GM12878 (cell line): Measurements from ENCODE around the gene VASP. TPM values are rescaled to one million over a fixed set of nuclear protein-coding genes. Genes with fewer than 3 reads are reported as not detected.

ENCODE experiments used
- ATAC-seq: fragments of 200-7000 bp; cut with Tn5 transposase; 3 replicates; pipeline ENCODE4 v1.9.1; 2020; ENCODE audit warnings: mild to moderate bottlenecking, moderate library complexity
- BruUV-seq: library from RNA; stranded (reverse); fragments of 400-500 nt; replicated peaks from 2 replicates; lab custom pipeline; 2021; lab: Mats Ljungman, UMichigan
- CTCF ChIA-PET: fragments of 300-600 bp; sonication (Branson Sonifier 250); formaldehyde crosslinking; extraction: SDS; loops from one replicate; lab custom pipeline; 2021; ENCODE audit warnings: inconsistent platforms; lab: Yijun Ruan, JAX
- POLR2A ChIA-PET: fragments of 350-600 bp; formaldehyde crosslinking; extraction: SDS; loops from one replicate; lab custom pipeline; 2021; ENCODE audit warnings: inconsistent platforms; lab: Charles Lee
- RAD21 ChIA-PET: fragments of 300-600 bp; sonication (Branson Sonifier 250); formaldehyde crosslinking; loops from one replicate; lab custom pipeline; 2023; ENCODE audit warnings: antibody characterized with exemption; ENCODE audit not compliant: unreplicated experiment; lab: Charles Lee
- SMC1A ChIA-PET: fragments of 300-600 bp; sonication (Branson Sonifier 250); formaldehyde crosslinking; loops from one replicate; lab custom pipeline; 2023; ENCODE audit not compliant: unreplicated experiment, uncharacterized antibody; lab: Charles Lee
- DNase-seq: peaks from one replicate; pipeline ENCODE4 v3.0.0-alpha.2; 2011; ENCODE audit warnings: low read depth, low spot score
- FAIRE-seq: peaks from 3 replicates; lab custom pipeline; 2011; peaks lifted over from hg19 to GRCh38; lab: Jason Lieb, UNC
- H2AFZ ChIP-seq: 2 replicates; pipeline ENCODE4 v1.6.0; 2011; ENCODE audit warnings: low read depth, low read length, control low read depth; ENCODE audit not compliant: control insufficient read depth
- H3K27ac ChIP-seq: 2 replicates; pipeline ENCODE4 v1.5.1; 2011; ENCODE audit warnings: control low read depth; ENCODE audit not compliant: control insufficient read depth, insufficient read depth
- H3K27me3 ChIP-seq, 2 experiments: replicated peaks in 1 of 2; 2 replicates each; pipeline versions ENCODE4 v1.6.0 to v1.6.1; 2011; ENCODE audit warnings: low read length in 1 of 2; ENCODE audit not compliant: control insufficient read depth in 2 of 2, insufficient read depth in 2 of 2
- H3K36me3 ChIP-seq, 2 experiments: 2 replicates each; pipeline ENCODE4 v1.5.1; 2011; ENCODE audit warnings: low read length in 1 of 2; ENCODE audit not compliant: control insufficient read depth in 2 of 2, insufficient read depth in 2 of 2
- H3K4me1 ChIP-seq: 2 replicates; pipeline ENCODE4 v1.6.1; 2011; ENCODE audit warnings: mild to moderate bottlenecking, low read length, moderate library complexity, mixed read lengths; ENCODE audit not compliant: control insufficient read depth, insufficient read depth
- H3K4me2 ChIP-seq: 2 replicates; pipeline ENCODE4 v1.6.0; 2011; ENCODE audit warnings: control low read depth; ENCODE audit not compliant: control insufficient read depth, insufficient read depth
- H3K4me3 ChIP-seq: fragments of 200-600 bp; sonication (generic); 2 replicates; pipeline ENCODE4 v1.5.1; 2016
- H3K79me2 ChIP-seq: 2 replicates; pipeline ENCODE4 v1.6.0; 2011; ENCODE audit warnings: low read length; ENCODE audit not compliant: control insufficient read depth, insufficient read depth
- H3K9ac ChIP-seq: 2 replicates; pipeline ENCODE4 v1.8.0; 2011; ENCODE audit warnings: low read length, control low read depth, mixed read lengths; ENCODE audit not compliant: control insufficient read depth, insufficient read depth
- H3K9me3 ChIP-seq: replicated peaks from 3 replicates; pipeline ENCODE4 v1.5.1; 2011; ENCODE audit warnings: mild to moderate bottlenecking, low read length; ENCODE audit not compliant: control insufficient read depth, insufficient read depth
- H4K20me1 ChIP-seq: 2 replicates; pipeline ENCODE4 v1.6.0; 2011; ENCODE audit not compliant: control insufficient read depth, insufficient read depth
- CBX5 ChIP-seq: sonication (generic); IDR thresholded peaks from 2 replicates; pipeline ENCODE4 v1.6.1; 2016; ENCODE audit warnings: low read depth, moderate library complexity, mild to moderate bottlenecking, inconsistent platforms
- DPF2 ChIP-seq: fragments of 450-650 bp; IDR thresholded peaks from 2 replicates; pipeline ENCODE4 v1.6.1; 2017; ENCODE audit warnings: mild to moderate bottlenecking
- EP300 ChIP-seq, 2 experiments: fragments of 150-350 bp in 1 of 2; IDR thresholded peaks; 2 replicates each; pipeline ENCODE4 v1.6.1; 2011 to 2012; ENCODE audit warnings: low read depth in 2 of 2, low read length in 2 of 2, borderline replicate concordance in 1 of 2, improper control_type of control experiment in 1 of 2, inconsistent platforms in 1 of 2; ENCODE audit not compliant: control insufficient read depth in 1 of 2
- ETV6 ChIP-seq, 2 experiments: fragments of 450-650 bp in 1 of 2; IDR thresholded peaks in 1 of 2; conservative IDR thresholded peaks in 1 of 2; 2 replicates each; pipeline ENCODE4 v1.6.1; 2014; ENCODE audit warnings: antibody characterized with exemption in 1 of 2, borderline replicate concordance in 1 of 2, low read depth in 1 of 2, mild to moderate bottlenecking in 1 of 2, moderate library complexity in 1 of 2
- EZH2 ChIP-seq: IDR thresholded peaks from 2 replicates; pipeline ENCODE4 v1.6.1; 2012; ENCODE audit warnings: low read depth, mild to moderate bottlenecking, control low read depth, inconsistent platforms, low read length, borderline replicate concordance; ENCODE audit not compliant: control insufficient read depth
- IKZF1 ChIP-seq: fragments of 450-650 bp; conservative IDR thresholded peaks from 2 replicates; pipeline ENCODE4 v1.6.1; 2017; ENCODE audit warnings: antibody characterized with exemption, mild to moderate bottlenecking
- MTA3 ChIP-seq: IDR thresholded peaks from 2 replicates; pipeline ENCODE4 v1.6.1; 2012; ENCODE audit warnings: low read length, inconsistent platforms, borderline replicate concordance
- NBN ChIP-seq: fragments of 450-650 bp; IDR thresholded peaks from 2 replicates; pipeline ENCODE4 v1.6.1; 2016
- NFXL1 ChIP-seq: fragments of 450-650 bp; IDR thresholded peaks from 2 replicates; pipeline ENCODE4 v1.6.1; 2017; ENCODE audit warnings: antibody characterized with exemption, mild to moderate bottlenecking, borderline replicate concordance
- NR2F1 ChIP-seq: fragments of 450-650 bp; conservative IDR thresholded peaks from 2 replicates; pipeline ENCODE4 v1.6.1; 2017; ENCODE audit warnings: mild to moderate bottlenecking
- PAX5 ChIP-seq: IDR thresholded peaks from 2 replicates; pipeline ENCODE4 v1.6.1; 2011; ENCODE audit warnings: low read depth, low read length, borderline replicate concordance
- STAT3 ChIP-seq: IDR thresholded peaks from 2 replicates; pipeline ENCODE4 v1.6.1; 2011; ENCODE audit warnings: low read depth, low read length, improper control_type of control experiment
- TBL1XR1 ChIP-seq: IDR thresholded peaks from 2 replicates; pipeline ENCODE4 v1.6.1; 2012; ENCODE audit warnings: low read depth, low read length, improper control_type of control experiment
- TCF3 ChIP-seq: IDR thresholded peaks from 2 replicates; pipeline ENCODE4 v1.6.1; 2012; ENCODE audit warnings: low read depth, mild to moderate bottlenecking, low read length, borderline replicate concordance; ENCODE audit not compliant: insufficient read depth
- YBX1 ChIP-seq: fragments of 450-650 bp; IDR thresholded peaks from 2 replicates; pipeline ENCODE4 v1.6.1; 2016; ENCODE audit warnings: antibody characterized with exemption
- YY1 ChIP-seq: IDR thresholded peaks from 2 replicates; pipeline ENCODE4 v1.6.1; 2011; ENCODE audit warnings: low read depth, mild to moderate bottlenecking, low read length
- ZSCAN29 ChIP-seq: fragments of 450-650 bp; IDR thresholded peaks from 2 replicates; pipeline ENCODE4 v1.6.1; 2017; ENCODE audit warnings: mild to moderate bottlenecking, moderate library complexity
- WGBS: methylation state at CpG from one replicate; pipeline ENCODE4 v1.1.6; 2016; ENCODE audit warnings: low lambda C conversion rate; ENCODE audit not compliant: insufficient replicate concordance, insufficient coverage; ENCODE audit errors: missing lambda C conversion rate; 5-methylcytosine and 5-hydroxymethylcytosine counted together
- in situ Hi-C: fragments of 300-500 bp; cut with MboI; formaldehyde crosslinking; loops from 9 replicates; pipeline ENCODE4 v1.14.3; 2018; ENCODE audit warnings: mixed read lengths
- intact Hi-C: fragments of 100-400 bp; cut with micrococcal nuclease; formaldehyde crosslinking; loops from one replicate; pipeline ENCODE4 v1.14.2; 2022; ENCODE audit not compliant: unreplicated experiment
- polyA plus RNA-seq, 11 experiments: library from polyadenylated mRNA; depleted of rRNA in 4 of 11; unstranded in 6 of 11; stranded (reverse) in 5 of 11; fragments of >200 nt; fragmentation: Nextera tagmentation in 4 of 11; fragmentation: Illumina TruSeq in 1 of 11; extraction: Ambion mirVana in 4 of 11; extraction: Trizol in 1 of 11; gene quantifications; 1 replicate in 1 of 11; 2 replicates in 10 of 11; pipeline versions ENCODE4 v1.2.1 to v1.2.3, GENCODE V29; 2011 to 2016; ENCODE audit warnings: inconsistent platforms in 2 of 11, missing spikeins in 2 of 11, low read depth in 1 of 11
- total RNA-seq, 4 experiments: library from RNA; depleted of rRNA in 3 of 4; stranded (reverse); fragments of >200 nt in 3 of 4; fragmentation: Illumina TruSeq in 1 of 4; extraction: Trizol in 1 of 4; gene quantifications; 2 replicates each; pipeline versions ENCODE4 v1.2.1 to v1.2.3, GENCODE V29; 2013 to 2021
- TF ChIP-seq, protein P1 (sequence below): IDR thresholded peaks from 2 replicates; pipeline ENCODE4 v1.6.1; 2012; ENCODE audit warnings: low read depth, low read length, improper control_type of control experiment
- TF ChIP-seq, protein P2 (sequence below): IDR thresholded peaks from 2 replicates; pipeline ENCODE4 v1.6.1; 2011; ENCODE audit warnings: borderline replicate concordance, low read depth, mild to moderate bottlenecking, moderate library complexity, mixed read lengths, low read length; ENCODE audit not compliant: insufficient read depth; ENCODE audit errors: extremely low read length
- TF ChIP-seq, protein P3 (sequence below): fragments of 450-650 bp; IDR thresholded peaks from 2 replicates; pipeline ENCODE4 v1.6.1; 2014; ENCODE audit warnings: mild to moderate bottlenecking
- TF ChIP-seq, protein P4 (sequence below): fragments of 450-650 bp; IDR thresholded peaks from 2 replicates; pipeline ENCODE4 v1.6.1; 2017; ENCODE audit warnings: borderline replicate concordance

The VASP gene
- total and polyA plus RNA-seq, 10 of the 15 experiments (the other 5 are each of a cell fraction or from before 2014, with no cell fraction given): 19.5 to 298 (median 84.8) TPM

DNA sequence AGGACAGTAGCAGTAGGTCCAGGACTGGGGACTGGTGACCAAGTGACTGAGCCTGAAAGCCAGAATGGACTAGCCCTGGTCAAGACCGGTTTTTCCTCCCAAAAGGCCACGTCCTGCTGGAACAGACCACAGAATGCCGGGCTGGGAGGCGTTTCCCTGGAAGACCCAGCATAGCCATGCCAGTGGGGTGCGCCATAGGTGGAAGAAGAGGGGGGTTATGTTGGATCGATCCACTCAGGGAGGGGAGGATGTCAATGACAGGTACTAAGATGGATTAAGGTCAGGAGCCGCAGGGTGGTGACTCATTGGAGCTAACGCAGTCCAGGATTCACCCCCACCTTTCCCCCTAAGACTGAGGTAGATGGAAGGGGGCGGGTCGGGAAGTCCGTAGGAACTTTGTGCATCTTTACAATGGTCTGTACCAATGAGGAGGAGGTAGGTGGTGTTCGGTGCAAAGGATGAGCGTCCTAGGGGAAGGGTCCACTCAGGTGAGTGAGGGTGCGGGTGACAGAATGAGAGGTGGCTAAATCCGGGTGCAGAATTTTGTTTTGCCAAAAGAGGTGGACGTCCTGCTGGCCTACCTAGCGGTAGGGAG, 21.0 kb downstream of the VASP start:
- Histone ChIP-seq H3K4me3 (no peak overlapping the region), H3K9me3 (no peaks in the 10 kb centered on the region; the same call in 2 of the 3 replicates), H3K9ac (no peak overlapping the region), H4K20me1 (peaks cover 5% of the 10 kb centered on the region), H3K27ac (no peak overlapping the region), H3K79me2 (no peaks in the 10 kb centered on the region), H2AFZ (no peak overlapping the region), H3K4me1 (peaks cover 10% of the 10 kb centered on the region; the same call in 1 of the 2 replicates), H3K27me3 (no peaks in the 10 kb centered on the region), H3K36me3 (peaks cover 20 to 26% of the 10 kb centered on the region in 2 experiments), H3K4me2 (no peak overlapping the region)
- in situ Hi-C loops (loop anchor here (10.0 kb wide), 1 partner anchor 117 kb away; no protein-coding TSS in a partner anchor), intact Hi-C loops (no loop called here)
- TSS peak; percentile 33 for BruUV-seq
- 93% methylated on average over 17 of the region's 17 CpGs for WGBS
- ChIA-PET CTCF (interaction anchor here (1.3 to 1.4 kb wide), 2 partner anchors 30 to 40 kb away, joined by 3 to 4 read pairs; no protein-coding TSS in a partner anchor), SMC1A (no interaction called here), RAD21 (interaction anchor here (1.6 kb wide), 1 partner anchor 114 kb away, joined by 6 read pairs; no protein-coding TSS in a partner anchor), POLR2A (no interaction called here)
- FAIRE-seq (no peak), ATAC-seq (no peak), DNase-seq (no peak)
- TF ChIP-seq YY1: no peak
- TF ChIP-seq STAT3: no peak
- TF ChIP-seq, protein P1, sequence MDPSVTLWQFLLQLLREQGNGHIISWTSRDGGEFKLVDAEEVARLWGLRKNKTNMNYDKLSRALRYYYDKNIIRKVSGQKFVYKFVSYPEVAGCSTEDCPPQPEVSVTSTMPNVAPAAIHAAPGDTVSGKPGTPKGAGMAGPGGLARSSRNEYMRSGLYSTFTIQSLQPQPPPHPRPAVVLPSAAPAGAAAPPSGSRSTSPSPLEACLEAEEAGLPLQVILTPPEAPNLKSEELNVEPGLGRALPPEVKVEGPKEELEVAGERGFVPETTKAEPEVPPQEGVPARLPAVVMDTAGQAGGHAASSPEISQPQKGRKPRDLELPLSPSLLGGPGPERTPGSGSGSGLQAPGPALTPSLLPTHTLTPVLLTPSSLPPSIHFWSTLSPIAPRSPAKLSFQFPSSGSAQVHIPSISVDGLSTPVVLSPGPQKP: no peak
- no peak for TF ChIP-seq NFXL1
- no peak for TF ChIP-seq TCF3
- no peak for TF ChIP-seq PAX5
- TF ChIP-seq EP300 (IDR thresholded peaks at IDR 0.05; ENCODE audit: borderline replicate concordance in 1 of 2, control insufficient read depth in 1 of 2, low read depth in 2 of 2, low read length in 2 of 2): no peak
- no peak for TF ChIP-seq EZH2
- TF ChIP-seq CBX5: no peak
- TF ChIP-seq IKZF1: no peak
- no peak for TF ChIP-seq DPF2
- no peak for TF ChIP-seq YBX1
- TF ChIP-seq, protein P2, sequence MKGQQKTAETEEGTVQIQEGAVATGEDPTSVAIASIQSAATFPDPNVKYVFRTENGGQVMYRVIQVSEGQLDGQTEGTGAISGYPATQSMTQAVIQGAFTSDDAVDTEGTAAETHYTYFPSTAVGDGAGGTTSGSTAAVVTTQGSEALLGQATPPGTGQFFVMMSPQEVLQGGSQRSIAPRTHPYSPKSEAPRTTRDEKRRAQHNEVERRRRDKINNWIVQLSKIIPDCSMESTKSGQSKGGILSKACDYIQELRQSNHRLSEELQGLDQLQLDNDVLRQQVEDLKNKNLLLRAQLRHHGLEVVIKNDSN: no peak
- TF ChIP-seq, protein P3, sequence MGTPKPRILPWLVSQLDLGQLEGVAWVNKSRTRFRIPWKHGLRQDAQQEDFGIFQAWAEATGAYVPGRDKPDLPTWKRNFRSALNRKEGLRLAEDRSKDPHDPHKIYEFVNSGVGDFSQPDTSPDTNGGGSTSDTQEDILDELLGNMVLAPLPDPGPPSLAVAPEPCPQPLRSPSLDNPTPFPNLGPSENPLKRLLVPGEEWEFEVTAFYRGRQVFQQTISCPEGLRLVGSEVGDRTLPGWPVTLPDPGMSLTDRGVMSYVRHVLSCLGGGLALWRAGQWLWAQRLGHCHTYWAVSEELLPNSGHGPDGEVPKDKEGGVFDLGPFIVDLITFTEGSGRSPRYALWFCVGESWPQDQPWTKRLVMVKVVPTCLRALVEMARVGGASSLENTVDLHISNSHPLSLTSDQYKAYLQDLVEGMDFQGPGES: no peak
- TF ChIP-seq ETV6 (conservative IDR thresholded peaks at IDR 0.05 in 1 of 2, IDR thresholded peaks at IDR 0.05 in 1 of 2; ENCODE audit: borderline replicate concordance in 1 of 2, low read depth in 1 of 2): no peak
- 0 out of 2 replicates have a peak, but pooled peaks have one; percentile 6 for TF ChIP-seq MTA3
- TF ChIP-seq ZSCAN29: no peak
- TF ChIP-seq NBN: no peak
- TF ChIP-seq TBL1XR1: no peak
- no peak for TF ChIP-seq NR2F1
- TF ChIP-seq, protein P4, sequence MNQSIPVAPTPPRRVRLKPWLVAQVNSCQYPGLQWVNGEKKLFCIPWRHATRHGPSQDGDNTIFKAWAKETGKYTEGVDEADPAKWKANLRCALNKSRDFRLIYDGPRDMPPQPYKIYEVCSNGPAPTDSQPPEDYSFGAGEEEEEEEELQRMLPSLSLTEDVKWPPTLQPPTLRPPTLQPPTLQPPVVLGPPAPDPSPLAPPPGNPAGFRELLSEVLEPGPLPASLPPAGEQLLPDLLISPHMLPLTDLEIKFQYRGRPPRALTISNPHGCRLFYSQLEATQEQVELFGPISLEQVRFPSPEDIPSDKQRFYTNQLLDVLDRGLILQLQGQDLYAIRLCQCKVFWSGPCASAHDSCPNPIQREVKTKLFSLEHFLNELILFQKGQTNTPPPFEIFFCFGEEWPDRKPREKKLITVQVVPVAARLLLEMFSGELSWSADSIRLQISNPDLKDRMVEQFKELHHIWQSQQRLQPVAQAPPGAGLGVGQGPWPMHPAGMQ: no peak
